ENCODE results near the gene ARHGEF6. TPM values are rescaled to one million over a fixed set of nuclear protein-coding genes. Genes with fewer than 3 reads are reported as not detected.
A peak's percentile ranks its signal among the peaks of the same experiment; 100 is the strongest.

ARHGEF6 gene
- polyA plus RNA-seq, 4 donors = 1.1 to 6.4 (median 3.8) TPM

DNA sequence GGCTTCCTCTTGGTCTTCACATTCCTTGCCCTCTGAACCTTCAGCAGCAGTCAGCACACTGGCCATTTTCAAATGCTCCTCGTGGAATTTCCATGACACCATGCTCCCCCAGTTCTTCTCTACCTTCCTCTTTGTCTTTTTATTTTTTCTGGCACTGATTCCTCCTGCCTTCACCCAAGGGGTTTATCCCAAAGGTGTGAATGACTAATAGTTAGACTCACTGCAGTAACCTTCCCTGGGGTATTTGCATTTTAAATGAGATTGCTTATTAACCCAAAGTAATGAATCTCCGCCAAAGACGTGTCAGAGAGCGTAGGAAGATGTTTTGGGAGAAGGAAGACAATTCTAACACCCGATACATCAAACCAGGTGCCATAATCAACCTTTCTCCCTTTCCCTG, 96.6 kb downstream of the ARHGEF6 start:
- FAIRE-seq = no peak
- Histone ChIP-seq H3K9me3 (ENCODE audit: control insufficient read depth in 2 of 2, insufficient read depth in 1 of 2, low read depth in 1 of 2, low read length in 1 of 2) (no peaks in the 10 kb centered on the region), H3K4me1 (ENCODE audit: control insufficient read depth in 3 of 3, insufficient read depth in 2 of 3, low read depth in 1 of 3, low read length in 2 of 3) (no peaks in the 10 kb centered on the region), H3K36me3 (ENCODE audit: control insufficient read depth in 3 of 3, insufficient read depth in 2 of 3, low read depth in 1 of 3, low read length in 3 of 3) (no peaks in the 10 kb centered on the region), H3K27ac (ENCODE audit: low read depth in 1 of 3, low read length in 2 of 3) (no peak overlapping the region), H3K4me3 (ENCODE audit: low read depth in 1 of 3, low read length in 3 of 3) (no peak overlapping the region), H3K27me3 (ENCODE audit: control insufficient read depth in 3 of 3, insufficient read depth in 3 of 3, low read length in 3 of 3) (no peaks in the 10 kb centered on the region)
- 72 to 86% (median 77%) methylated on average over 5 of the region's 5 CpGs for WGBS, 3 donors
- no peak for DNase-seq

GRCh38 chrX:136679531-136679930, 101.2 kb downstream of the ARHGEF6 start:
- WGBS, 3 donors = 67 to 82% (median 79%) methylated on average over 6 of the region's 6 CpGs
- Histone ChIP-seq H3K27ac (ENCODE audit: low read depth in 1 of 3, low read length in 2 of 3) (no peak overlapping the region), H3K27me3 (ENCODE audit: control insufficient read depth in 3 of 3, insufficient read depth in 3 of 3, low read length in 3 of 3) (no peaks in the 10 kb centered on the region), H3K9me3 (ENCODE audit: control insufficient read depth in 2 of 2, insufficient read depth in 1 of 2, low read depth in 1 of 2, low read length in 1 of 2) (no peaks in the 10 kb centered on the region), H3K4me3 (ENCODE audit: low read depth in 1 of 3, low read length in 3 of 3) (no peak overlapping the region), H3K36me3 (ENCODE audit: control insufficient read depth in 3 of 3, insufficient read depth in 2 of 3, low read depth in 1 of 3, low read length in 3 of 3) (no peaks in the 10 kb centered on the region), H3K4me1 (ENCODE audit: control insufficient read depth in 3 of 3, insufficient read depth in 2 of 3, low read depth in 1 of 3, low read length in 2 of 3) (no peaks in the 10 kb centered on the region)
- DNase-seq (no peak), FAIRE-seq (no peak)

- FAIRE-seq = no peak
- no peak overlapping the region for H3K4me3 ChIP-seq (ENCODE audit: low read depth in 1 of 3, low read length in 3 of 3)
- WGBS, 3 donors = 46 to 64% (median 47%) methylated on average over 5 of the region's 5 CpGs
Measured at GRCh38 chrX:136674270-136674985, 106.3 kb downstream of the ARHGEF6 start.

DNA sequence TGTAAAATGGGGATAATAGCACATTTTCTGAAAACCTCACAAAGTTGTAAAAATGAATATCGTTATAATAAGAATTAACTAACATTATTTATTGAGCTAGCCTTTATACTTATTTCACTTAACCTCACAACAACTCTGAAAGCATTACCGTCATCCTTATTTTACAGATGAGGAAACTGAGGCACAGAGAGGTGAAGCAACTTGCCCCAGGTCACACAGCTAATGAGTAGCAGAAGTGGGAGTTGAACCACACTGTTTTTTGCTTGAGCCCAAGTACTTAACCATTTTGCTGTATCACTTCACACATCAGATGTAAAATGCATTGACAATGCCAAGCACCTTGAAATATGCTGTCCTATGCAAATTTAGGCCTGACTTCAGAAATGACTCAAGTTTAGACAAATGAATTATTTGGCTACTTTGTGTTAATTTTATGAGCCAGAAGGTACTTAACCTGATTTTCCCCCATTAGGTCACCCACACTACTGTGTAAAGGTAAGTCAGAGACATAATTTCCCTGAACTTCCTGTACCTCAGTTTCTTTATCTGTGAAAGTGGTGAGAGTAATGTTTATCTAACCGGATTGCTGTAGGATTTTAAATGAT, 109.6 kb downstream of the ARHGEF6 start:
- H3K27me3 ChIP-seq (ENCODE audit: control insufficient read depth in 3 of 3, insufficient read depth in 3 of 3, low read length in 3 of 3) = no peaks in the 10 kb centered on the region
- WGBS, 3 donors = 69 to 85% (median 83%) methylated on average over 3 of the region's 3 CpGs
- H3K9me3 ChIP-seq (ENCODE audit: control insufficient read depth in 2 of 2, insufficient read depth in 1 of 2, low read depth in 1 of 2, low read length in 1 of 2) = no peaks in the 10 kb centered on the region
- no peak for DNase-seq
- H3K27ac ChIP-seq (ENCODE audit: low read depth in 1 of 3, low read length in 2 of 3) = no peak overlapping the region
- no peaks in the 10 kb centered on the region for H3K36me3 ChIP-seq (ENCODE audit: control insufficient read depth in 3 of 3, insufficient read depth in 2 of 3, low read depth in 1 of 3, low read length in 3 of 3)
- H3K4me3 ChIP-seq (ENCODE audit: low read depth in 1 of 3, low read length in 3 of 3) = no peak overlapping the region
- no peaks in the 10 kb centered on the region for H3K4me1 ChIP-seq (ENCODE audit: control insufficient read depth in 3 of 3, insufficient read depth in 2 of 3, low read depth in 1 of 3, low read length in 2 of 3)
- no peak for FAIRE-seq

More at GRCh38 chrX:136674270-136674985, 106.3 kb downstream of the ARHGEF6 start:
- no peak for DNase-seq
- Histone ChIP-seq H3K27me3 (ENCODE audit: control insufficient read depth in 3 of 3, insufficient read depth in 3 of 3, low read length in 3 of 3) (no peaks in the 10 kb centered on the region), H3K4me1 (ENCODE audit: control insufficient read depth in 3 of 3, insufficient read depth in 2 of 3, low read depth in 1 of 3, low read length in 2 of 3) (no peaks in the 10 kb centered on the region), H3K9me3 (ENCODE audit: control insufficient read depth in 2 of 2, insufficient read depth in 1 of 2, low read depth in 1 of 2, low read length in 1 of 2) (no peaks in the 10 kb centered on the region), H3K36me3 (ENCODE audit: control insufficient read depth in 3 of 3, insufficient read depth in 2 of 3, low read depth in 1 of 3, low read length in 3 of 3) (no peaks in the 10 kb centered on the region), H3K27ac (ENCODE audit: low read depth in 1 of 3, low read length in 2 of 3) (peak overlapping the region in 1 of 3 donors; percentile 67)

GRCh38 chrX:136667446-136668168, 113.1 kb downstream of the ARHGEF6 start:
- no peaks in the 10 kb centered on the region for H3K27me3 ChIP-seq (ENCODE audit: control insufficient read depth in 3 of 3, insufficient read depth in 3 of 3, low read length in 3 of 3)
- FAIRE-seq (no peak), DNase-seq (no peak)
- no peaks in the 10 kb centered on the region for H3K4me1 ChIP-seq (ENCODE audit: control insufficient read depth in 3 of 3, insufficient read depth in 2 of 3, low read depth in 1 of 3, low read length in 2 of 3)
- H3K36me3 ChIP-seq (ENCODE audit: control insufficient read depth in 3 of 3, insufficient read depth in 2 of 3, low read depth in 1 of 3, low read length in 3 of 3) = no peaks in the 10 kb centered on the region
- H3K9me3 ChIP-seq (ENCODE audit: control insufficient read depth in 2 of 2, insufficient read depth in 1 of 2, low read depth in 1 of 2, low read length in 1 of 2) = no peaks in the 10 kb centered on the region
- 82 to 91% (median 87%) methylated on average over 10 of the region's 10 CpGs for WGBS, 3 donors
- no peak overlapping the region for H3K4me3 ChIP-seq (ENCODE audit: low read depth in 1 of 3, low read length in 3 of 3)
- H3K27ac ChIP-seq (ENCODE audit: low read depth in 1 of 3, low read length in 2 of 3) = no peak overlapping the region

DNA sequence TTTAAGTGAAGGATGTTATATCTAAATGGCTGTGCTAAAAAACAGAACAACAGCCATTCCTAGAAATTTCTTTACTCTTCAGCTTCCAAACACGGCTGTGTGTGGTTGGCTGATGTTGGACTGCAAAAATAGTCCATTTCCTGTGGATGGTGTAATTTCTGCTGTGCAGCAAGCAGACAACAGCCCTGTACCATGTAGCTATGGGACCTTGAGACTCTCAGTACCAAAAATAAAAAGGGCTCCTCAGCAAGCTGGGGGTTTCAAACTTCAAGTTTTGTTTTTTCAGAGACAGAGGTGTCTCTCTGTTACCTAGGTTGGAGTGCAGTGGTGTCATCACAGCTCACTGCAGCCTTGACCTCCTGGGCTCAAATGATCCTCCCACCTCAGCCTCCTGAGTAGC, 114.6 kb downstream of the ARHGEF6 start:
- DNase-seq (no peak), FAIRE-seq (no peak)
- H3K4me3 ChIP-seq (ENCODE audit: low read depth in 1 of 3, low read length in 3 of 3) = no peak overlapping the region
- H3K27me3 ChIP-seq (ENCODE audit: control insufficient read depth in 3 of 3, insufficient read depth in 3 of 3, low read length in 3 of 3) = no peaks in the 10 kb centered on the region
- H3K9me3 ChIP-seq (ENCODE audit: control insufficient read depth in 2 of 2, insufficient read depth in 1 of 2, low read depth in 1 of 2, low read length in 1 of 2) = no peaks in the 10 kb centered on the region
- no peaks in the 10 kb centered on the region for H3K36me3 ChIP-seq (ENCODE audit: control insufficient read depth in 3 of 3, insufficient read depth in 2 of 3, low read depth in 1 of 3, low read length in 3 of 3)
- H3K4me1 ChIP-seq (ENCODE audit: control insufficient read depth in 3 of 3, insufficient read depth in 2 of 3, low read depth in 1 of 3, low read length in 2 of 3) = no peaks in the 10 kb centered on the region
- 45 to 65% (median 59%) methylated on average over 1 of the region's 1 CpG for WGBS, 3 donors
- peak overlapping the region in 1 of 3 donors; percentile 38 for H3K27ac ChIP-seq (ENCODE audit: low read depth in 1 of 3, low read length in 2 of 3)

DNA sequence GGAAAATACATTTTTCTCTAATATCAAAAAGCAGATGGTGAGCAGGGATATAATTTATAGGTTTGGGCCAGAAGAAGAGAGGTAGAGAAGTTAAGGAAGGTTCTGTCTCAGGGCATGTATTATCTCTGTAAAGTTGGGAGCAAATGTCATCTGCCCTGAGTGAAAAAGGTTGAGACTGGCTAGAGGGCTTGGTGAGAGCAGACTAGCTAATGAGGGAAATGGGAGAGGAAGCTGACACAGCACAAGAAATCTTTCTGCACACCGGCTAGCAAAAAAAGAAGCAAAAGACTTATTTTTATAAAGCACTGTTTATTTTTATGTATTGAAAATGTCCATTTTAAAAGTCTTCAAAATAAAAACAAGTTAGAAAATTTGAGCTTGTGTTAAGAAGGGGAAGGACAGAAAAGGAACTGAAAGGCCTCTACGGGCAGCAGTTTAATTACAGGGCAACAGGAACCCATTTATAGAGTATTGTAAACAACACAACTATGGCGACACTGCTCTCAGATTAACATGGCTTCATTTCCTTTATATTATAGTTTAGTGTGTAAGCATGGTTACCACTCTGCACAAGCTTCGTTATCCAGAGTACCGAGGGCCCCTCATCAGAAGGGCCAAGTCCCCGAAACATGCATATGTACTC, 115.4 kb downstream of the ARHGEF6 start:
- H3K9me3 ChIP-seq (ENCODE audit: control insufficient read depth in 2 of 2, insufficient read depth in 1 of 2, low read depth in 1 of 2, low read length in 1 of 2) = no peaks in the 10 kb centered on the region
- no peaks in the 10 kb centered on the region for H3K4me1 ChIP-seq (ENCODE audit: control insufficient read depth in 3 of 3, insufficient read depth in 2 of 3, low read depth in 1 of 3, low read length in 2 of 3)
- H3K27me3 ChIP-seq (ENCODE audit: control insufficient read depth in 3 of 3, insufficient read depth in 3 of 3, low read length in 3 of 3) = no peaks in the 10 kb centered on the region
- H3K27ac ChIP-seq (ENCODE audit: low read depth in 1 of 3, low read length in 2 of 3) = peak overlapping the region in 1 of 3 donors; percentile 31
- no peak for FAIRE-seq
- WGBS, 3 donors = 74 to 79% (median 76%) methylated on average over 6 of the region's 6 CpGs
- DNase-seq = no peak
- no peaks in the 10 kb centered on the region for H3K36me3 ChIP-seq (ENCODE audit: control insufficient read depth in 3 of 3, insufficient read depth in 2 of 3, low read depth in 1 of 3, low read length in 3 of 3)
- H3K4me3 ChIP-seq (ENCODE audit: low read depth in 1 of 3, low read length in 3 of 3) = no peak overlapping the region

- no peaks in the 10 kb centered on the region for H3K9me3 ChIP-seq (ENCODE audit: control insufficient read depth in 2 of 2, insufficient read depth in 1 of 2, low read depth in 1 of 2, low read length in 1 of 2)
- no peak for DNase-seq
- no peak overlapping the region for H3K4me3 ChIP-seq (ENCODE audit: low read depth in 1 of 3, low read length in 3 of 3)
- no peak for FAIRE-seq
- H3K27ac ChIP-seq (ENCODE audit: low read depth in 1 of 3, low read length in 2 of 3) = peak overlapping the region in 1 of 3 donors; percentile 65
- whole genome bisulfite sequencing, 3 donors = 75 to 100% (median 85%) methylated on average over 1 of the region's 1 CpG
- no peaks in the 10 kb centered on the region for H3K27me3 ChIP-seq (ENCODE audit: control insufficient read depth in 3 of 3, insufficient read depth in 3 of 3, low read length in 3 of 3)
- no peaks in the 10 kb centered on the region for H3K36me3 ChIP-seq (ENCODE audit: control insufficient read depth in 3 of 3, insufficient read depth in 2 of 3, low read depth in 1 of 3, low read length in 3 of 3)
- H3K4me1 ChIP-seq (ENCODE audit: control insufficient read depth in 3 of 3, insufficient read depth in 2 of 3, low read depth in 1 of 3, low read length in 2 of 3) = no peaks in the 10 kb centered on the region
Measured at GRCh38 chrX:136662976-136663375, 117.8 kb downstream of the ARHGEF6 start.

All from small intestine (tissue), 7 donors.